ENCODE results near the gene IER5L.

DNA sequence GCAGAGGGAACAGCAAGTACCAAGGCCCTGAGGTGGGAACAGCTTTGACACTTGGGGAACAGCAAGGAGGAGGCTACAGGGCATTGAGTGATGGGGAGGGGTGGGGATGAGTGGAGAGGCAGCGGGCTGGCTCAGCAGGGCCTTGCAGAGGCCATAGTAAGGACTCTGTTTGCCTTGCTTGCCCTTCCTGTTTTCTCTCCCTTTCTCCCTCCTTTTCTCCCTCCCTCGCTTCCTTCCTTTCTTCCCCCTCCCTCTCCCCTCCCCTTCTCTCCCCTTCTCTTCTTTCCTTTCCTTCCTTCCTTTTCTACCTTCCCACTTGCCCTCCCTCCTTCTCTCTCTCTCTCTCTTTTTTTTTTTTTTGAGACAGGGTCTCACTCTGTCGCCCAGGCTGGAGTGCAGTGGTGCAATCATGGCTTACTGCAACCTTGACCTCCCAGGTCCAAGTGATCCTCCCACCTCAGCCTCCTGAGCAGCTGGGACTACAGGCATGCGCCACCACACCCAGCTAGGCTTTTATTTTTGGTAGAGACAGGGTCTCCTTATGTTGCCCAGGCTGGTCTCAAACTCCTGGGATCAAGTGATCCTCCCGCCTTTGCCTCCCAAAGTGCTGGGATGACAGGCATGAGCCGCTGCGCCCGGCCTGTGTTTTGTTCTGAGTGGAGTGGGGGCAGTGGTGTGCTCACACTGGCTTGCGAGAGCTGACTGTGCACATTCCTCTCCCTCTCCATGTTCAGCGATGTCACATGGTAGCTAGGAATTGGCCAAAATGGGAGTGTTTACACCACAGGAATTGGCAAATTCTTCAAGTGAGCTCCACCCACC is 17.1 kb downstream of the IER5L start:
- TF ChIP-seq POLR2A (IDR thresholded peaks at IDR 0.05; ENCODE audit: low read depth) (no peak), EP300 (IDR thresholded peaks at IDR 0.05) (no peak)
- TF ChIP-seq, protein P1, sequence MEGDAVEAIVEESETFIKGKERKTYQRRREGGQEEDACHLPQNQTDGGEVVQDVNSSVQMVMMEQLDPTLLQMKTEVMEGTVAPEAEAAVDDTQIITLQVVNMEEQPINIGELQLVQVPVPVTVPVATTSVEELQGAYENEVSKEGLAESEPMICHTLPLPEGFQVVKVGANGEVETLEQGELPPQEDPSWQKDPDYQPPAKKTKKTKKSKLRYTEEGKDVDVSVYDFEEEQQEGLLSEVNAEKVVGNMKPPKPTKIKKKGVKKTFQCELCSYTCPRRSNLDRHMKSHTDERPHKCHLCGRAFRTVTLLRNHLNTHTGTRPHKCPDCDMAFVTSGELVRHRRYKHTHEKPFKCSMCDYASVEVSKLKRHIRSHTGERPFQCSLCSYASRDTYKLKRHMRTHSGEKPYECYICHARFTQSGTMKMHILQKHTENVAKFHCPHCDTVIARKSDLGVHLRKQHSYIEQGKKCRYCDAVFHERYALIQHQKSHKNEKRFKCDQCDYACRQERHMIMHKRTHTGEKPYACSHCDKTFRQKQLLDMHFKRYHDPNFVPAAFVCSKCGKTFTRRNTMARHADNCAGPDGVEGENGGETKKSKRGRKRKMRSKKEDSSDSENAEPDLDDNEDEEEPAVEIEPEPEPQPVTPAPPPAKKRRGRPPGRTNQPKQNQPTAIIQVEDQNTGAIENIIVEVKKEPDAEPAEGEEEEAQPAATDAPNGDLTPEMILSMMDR (IDR thresholded peaks at IDR 0.05): no peak

Measured in esophagus muscularis mucosa (tissue), 4 donors.